Uterus (tissue), 2 donors: ENCODE results near the gene FNDC1.

Experiments used
- CTCF ChIP-seq, 4 experiments: fragments of 200-600 bp in 2 of 4; fragments of 450-650 bp in 2 of 4; sonication (generic) in 2 of 4; IDR thresholded peaks; one replicate each; pipeline ENCODE4 v1.5.1; 2016 to 2019; ENCODE audit warnings: antibody characterized with exemption in 4 of 4, mild to moderate bottlenecking in 2 of 4, moderate library complexity in 1 of 4
- POLR2A ChIP-seq, 2 donors: fragments of 450-650 bp; IDR thresholded peaks; one replicate each; pipeline ENCODE4 v1.6.1; 2016; ENCODE audit warnings: antibody characterized with exemption in 2 of 2, mild to moderate bottlenecking in 1 of 2, moderate library complexity in 1 of 2

GRCh38 chr6:159268511-159268910, 99.3 kb downstream of the FNDC1 start:
- TF ChIP-seq POLR2A (IDR thresholded peaks at IDR 0.05) (no peak), CTCF (IDR thresholded peaks at IDR 0.05) (no peak)
